Measurements from ENCODE around the gene ADAMTS19. TPM values are rescaled to one million over a fixed set of nuclear protein-coding genes. Genes with fewer than 3 reads are reported as not detected.

The ADAMTS19 gene
- polyA plus RNA-seq, 3 donors, result not detected

GRCh38 chr5:129541648-129542251 lies 81.7 kb downstream of the ADAMTS19 start:
- H3K4me2 ChIP-seq (replicated peaks; ENCODE audit: extremely low read depth, low read length, poor library complexity, severe bottlenecking), result no peak overlapping the region
- no peaks in the 10 kb centered on the region for H4K20me1 ChIP-seq (ENCODE audit: insufficient read depth, low read length)
- H3K4me3 ChIP-seq (replicated peaks in 1 of 3; ENCODE audit: low read depth in 2 of 3, low read length in 3 of 3), result no peak overlapping the region
- H3K27me3 ChIP-seq (ENCODE audit: control insufficient read depth in 2 of 2, insufficient read depth in 2 of 2, low read length in 2 of 2), result no peaks in the 10 kb centered on the region
- no peaks in the 10 kb centered on the region for H3K79me2 ChIP-seq (ENCODE audit: insufficient read depth, low read length)
- WGBS (ENCODE audit: insufficient coverage), result no CpG with 5 or more reads among the region's 4 CpGs
- no peak overlapping the region for H3K27ac ChIP-seq (ENCODE audit: low read depth in 1 of 2, low read length in 2 of 2)
- H3K9me3 ChIP-seq (replicated peaks in 1 of 2; ENCODE audit: control insufficient read depth in 1 of 2, insufficient read depth in 1 of 2, low read length in 2 of 2), result peaks cover 0 to 2% of the 10 kb centered on the region in 2 donors
- no peaks in the 10 kb centered on the region for H3K4me1 Mint-ChIP-seq
- intact Hi-C loops (cut with micrococcal nuclease), result no loop called here
- no peak overlapping the region for H3K9ac ChIP-seq (ENCODE audit: insufficient read depth, low read length, poor library complexity, severe bottlenecking)
- H3K4me1 ChIP-seq (ENCODE audit: control insufficient read depth in 1 of 2, insufficient read depth in 2 of 2, low read length in 2 of 2), result no peaks in the 10 kb centered on the region
- no peak overlapping the region for H2AFZ ChIP-seq (ENCODE audit: insufficient read depth, low read depth, low read length, poor library complexity, severe bottlenecking)
- H3K36me3 Mint-ChIP-seq, result no peaks in the 10 kb centered on the region
- no peak overlapping the region for H3K4me3 Mint-ChIP-seq
- H3K36me3 ChIP-seq (replicated peaks in 1 of 2; ENCODE audit: control insufficient read depth in 1 of 2, insufficient read depth in 2 of 2, low read length in 2 of 2), result no peaks in the 10 kb centered on the region
- H3K27me3 Mint-ChIP-seq (ENCODE audit: low read depth in 3 of 3), result no peaks in the 10 kb centered on the region
- DNase-seq, result no peak
- peaks cover 0 to 2% (median under 1%) of the 10 kb centered on the region in 7 donors for H3K9me3 Mint-ChIP-seq
- H3K27ac Mint-ChIP-seq, result no peak overlapping the region
- no peak for TF ChIP-seq CTCF (IDR thresholded peaks at IDR 0.05)

GRCh38 chr5:129547137-129547536 lies 87.0 kb downstream of the ADAMTS19 start:
- Mint-ChIP-seq H3K27me3 (ENCODE audit: low read depth in 3 of 3) (no peaks in the 10 kb centered on the region), H3K27ac (no peak overlapping the region), H3K9me3 (peaks cover 0 to 9% (median 2%) of the 10 kb centered on the region in 7 donors), H3K4me1 (no peaks in the 10 kb centered on the region), H3K36me3 (no peaks in the 10 kb centered on the region), H3K4me3 (no peak overlapping the region)
- no peak for TF ChIP-seq CTCF (IDR thresholded peaks at IDR 0.05)
- Histone ChIP-seq H3K4me2 (replicated peaks; ENCODE audit: extremely low read depth, low read length, poor library complexity, severe bottlenecking) (no peak overlapping the region), H3K9ac (ENCODE audit: insufficient read depth, low read length, poor library complexity, severe bottlenecking) (no peak overlapping the region), H4K20me1 (ENCODE audit: insufficient read depth, low read length) (no peaks in the 10 kb centered on the region), H3K36me3 (replicated peaks in 1 of 2; ENCODE audit: control insufficient read depth in 1 of 2, insufficient read depth in 2 of 2, low read length in 2 of 2) (no peaks in the 10 kb centered on the region), H3K9me3 (replicated peaks in 1 of 2; ENCODE audit: control insufficient read depth in 1 of 2, insufficient read depth in 1 of 2, low read length in 2 of 2) (peaks cover 0 to 6% of the 10 kb centered on the region in 2 donors), H3K79me2 (ENCODE audit: insufficient read depth, low read length) (no peaks in the 10 kb centered on the region), H3K4me1 (ENCODE audit: control insufficient read depth in 1 of 2, insufficient read depth in 2 of 2, low read length in 2 of 2) (no peaks in the 10 kb centered on the region), H3K27me3 (ENCODE audit: control insufficient read depth in 2 of 2, insufficient read depth in 2 of 2, low read length in 2 of 2) (no peaks in the 10 kb centered on the region), H3K4me3 (replicated peaks in 1 of 3; ENCODE audit: low read depth in 2 of 3, low read length in 3 of 3) (no peak overlapping the region), H3K27ac (ENCODE audit: low read depth in 1 of 2, low read length in 2 of 2) (no peak overlapping the region), H2AFZ (ENCODE audit: insufficient read depth, low read depth, low read length, poor library complexity, severe bottlenecking) (no peak overlapping the region)
- intact Hi-C loops (cut with micrococcal nuclease), result no loop called here
- DNase-seq, result no peak
- WGBS (ENCODE audit: insufficient coverage), result no CpG with 5 or more reads among the region's 1 CpG

Data from CD14-positive monocyte (primary cell).